ENCODE measurements around the gene SLC35A1.
"Not testable (repeated sequence)": the region's sequence is repeated elsewhere in the genome, so short reads cannot be mapped to it uniquely, and the experiment has no call there.

The SLC35A1 gene, protein sequence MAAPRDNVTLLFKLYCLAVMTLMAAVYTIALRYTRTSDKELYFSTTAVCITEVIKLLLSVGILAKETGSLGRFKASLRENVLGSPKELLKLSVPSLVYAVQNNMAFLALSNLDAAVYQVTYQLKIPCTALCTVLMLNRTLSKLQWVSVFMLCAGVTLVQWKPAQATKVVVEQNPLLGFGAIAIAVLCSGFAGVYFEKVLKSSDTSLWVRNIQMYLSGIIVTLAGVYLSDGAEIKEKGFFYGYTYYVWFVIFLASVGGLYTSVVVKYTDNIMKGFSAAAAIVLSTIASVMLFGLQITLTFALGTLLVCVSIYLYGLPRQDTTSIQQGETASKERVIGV

DNA sequence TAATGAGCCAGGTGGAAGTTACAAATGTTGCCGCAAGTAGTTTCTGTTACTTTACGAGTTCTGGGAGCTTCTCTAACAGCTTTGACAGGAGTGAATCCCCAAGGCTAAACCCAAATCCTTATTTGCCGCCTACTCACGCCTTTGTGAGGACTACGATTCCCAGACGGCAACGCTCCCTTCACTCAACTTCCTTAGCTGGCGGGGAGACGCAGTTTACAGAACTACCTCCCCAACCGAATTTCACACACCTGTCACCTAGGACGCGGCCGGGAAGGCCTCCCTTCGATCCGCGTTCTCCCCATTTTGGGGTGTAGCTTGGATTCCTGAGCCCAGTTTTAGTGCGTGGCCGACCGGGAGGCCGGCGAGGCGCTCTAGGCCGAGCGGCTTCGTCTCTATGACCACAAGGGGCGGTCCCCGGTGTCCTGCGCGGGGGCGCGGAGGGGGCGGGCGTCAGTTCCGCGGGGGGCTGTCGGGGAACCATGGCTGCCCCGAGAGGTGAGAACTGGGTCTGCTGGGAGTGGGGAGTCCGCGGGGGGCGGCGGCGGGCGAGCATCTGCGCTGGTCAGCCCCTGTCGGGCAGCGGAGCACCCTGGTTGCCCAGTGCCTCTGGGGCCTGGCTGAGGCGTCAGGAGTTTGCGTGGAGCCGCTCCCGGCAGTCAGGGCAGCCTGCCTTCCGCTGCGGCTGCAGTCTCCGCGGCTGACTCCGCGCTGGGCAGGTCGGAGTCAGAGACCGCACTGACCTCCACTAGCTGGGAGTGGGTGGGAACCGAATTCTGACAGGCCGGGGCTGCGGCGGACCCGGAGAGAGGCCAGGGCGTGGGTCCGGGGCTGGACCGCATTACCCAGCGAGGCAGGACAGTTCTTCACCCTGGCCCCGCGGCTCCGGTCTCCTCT, at the start of gene SLC35A1:
TSS of gene SLC35A1 (plus strand) at position 450 of the 894 bp plus-strand sequence. CDS start at position 480, 30 bp downstream.
- peak; percentile 53 for DNase-seq

DNA sequence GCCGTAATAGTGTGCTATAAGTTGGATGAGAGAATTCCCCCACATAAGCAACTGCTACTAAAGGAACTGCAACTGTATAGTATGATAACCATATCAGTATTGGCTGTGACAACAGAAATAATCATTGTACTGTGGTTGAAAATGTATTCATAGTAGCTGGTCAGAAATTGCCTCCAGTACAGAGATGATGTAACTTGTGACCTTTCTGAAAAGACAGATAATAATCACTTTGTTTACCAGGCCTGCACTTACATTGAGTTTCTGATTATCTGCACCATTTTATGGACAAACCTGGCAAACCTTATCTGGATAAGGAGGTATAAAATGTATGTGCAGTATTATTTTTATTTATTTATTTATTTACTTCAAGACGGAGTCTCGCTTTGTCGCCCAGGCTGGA, 46.0 kb upstream of the SLC35A1 start:
- DNase-seq: no peak

DNA sequence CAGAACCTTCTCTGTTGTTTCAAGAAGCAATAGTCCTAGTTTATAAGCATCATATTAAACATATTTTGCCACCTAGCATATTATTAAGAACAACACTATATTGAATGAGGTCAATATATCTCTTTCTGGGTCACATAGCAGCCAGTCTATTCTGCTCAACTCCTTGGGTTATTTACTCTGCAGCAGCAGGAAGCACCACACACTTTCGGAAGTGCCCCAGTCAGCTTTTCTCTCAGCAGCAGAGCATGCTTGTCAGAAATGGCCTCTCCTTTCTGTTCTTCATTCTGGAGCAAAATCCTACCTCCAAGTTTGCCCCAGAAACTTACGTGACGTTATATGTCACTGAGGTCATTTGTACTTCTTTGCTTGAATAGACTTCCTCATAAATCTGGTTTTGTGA, 42.3 kb upstream of the SLC35A1 start:
- no peak for DNase-seq

DNA sequence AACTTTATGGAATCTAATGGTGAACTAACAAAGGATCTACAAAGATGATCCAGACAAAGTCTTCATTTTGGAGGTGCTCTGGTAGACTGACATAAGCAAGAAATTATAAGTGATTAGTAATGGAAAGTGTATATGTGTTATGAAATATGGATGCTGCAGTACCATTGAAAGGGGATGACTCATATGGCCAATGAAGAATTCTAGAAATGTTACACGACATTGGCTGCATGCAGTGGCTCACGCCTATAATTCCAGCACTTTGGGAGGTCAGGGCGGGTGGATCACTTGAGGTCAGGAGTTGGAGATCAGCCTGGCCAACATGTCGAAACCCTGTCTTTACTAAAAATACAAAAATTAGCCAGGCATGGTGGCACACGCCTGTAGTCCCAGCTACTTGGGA, 41.5 kb upstream of the SLC35A1 start:
- DNase-seq: no peak

DNA sequence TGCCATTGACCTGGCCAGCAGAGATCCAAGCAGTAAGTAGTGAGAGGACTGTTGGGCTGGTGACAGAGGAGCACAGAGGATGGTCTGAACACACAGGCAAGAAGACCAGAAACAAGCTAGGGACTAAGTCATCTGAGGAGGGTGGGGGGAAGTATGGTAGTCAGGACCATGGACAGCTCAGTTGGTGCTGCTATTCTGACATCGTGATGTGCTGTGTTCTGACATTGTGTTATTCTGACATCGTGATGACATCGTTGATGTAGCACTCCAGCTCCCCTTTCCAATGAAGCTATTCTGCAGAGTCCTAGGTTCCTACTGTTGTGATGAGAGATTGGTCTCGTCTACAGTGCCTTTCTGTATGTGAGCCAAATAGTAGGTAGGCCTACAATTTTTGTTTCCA, 36.3 kb upstream of the SLC35A1 start:
- no peak for DNase-seq

DNA sequence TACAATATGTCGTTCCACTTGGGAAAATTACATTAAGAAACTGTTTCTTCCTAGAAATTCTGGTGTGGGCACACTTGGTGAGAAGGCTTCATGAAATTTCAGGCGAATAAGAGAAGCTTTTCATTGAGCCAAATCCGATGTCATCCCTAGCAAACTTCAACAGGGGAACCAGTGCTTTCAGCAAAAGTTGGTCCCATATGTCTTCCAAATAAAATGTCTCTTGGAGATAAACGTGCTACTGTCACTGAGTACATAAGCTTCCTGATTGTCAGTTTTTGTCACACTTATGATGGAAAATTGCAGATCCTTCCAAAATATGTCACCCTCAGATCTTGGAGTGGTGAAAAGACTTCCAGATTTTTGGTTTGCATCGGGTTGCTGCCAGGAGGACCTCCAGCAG, 31.1 kb upstream of the SLC35A1 start:
- DNase-seq: no peak

DNA sequence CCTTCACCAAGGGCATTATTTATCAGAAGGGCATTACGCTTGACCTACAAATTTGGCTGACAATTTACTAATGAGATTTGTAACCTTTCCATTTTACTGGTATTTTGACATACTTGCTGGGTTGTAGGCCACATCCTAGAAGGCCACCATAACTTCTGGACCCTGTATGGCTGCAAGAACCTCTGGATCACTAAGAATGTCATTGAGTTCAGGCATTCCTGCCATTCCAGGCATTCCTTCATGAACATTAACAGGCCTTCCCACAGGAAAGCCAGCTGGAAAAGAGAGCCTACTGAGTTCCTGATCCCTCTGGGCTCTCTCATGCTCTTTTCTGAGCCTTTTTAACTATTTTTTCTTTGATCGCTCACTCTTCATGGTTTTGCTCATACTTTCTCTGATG, 28.4 kb upstream of the SLC35A1 start:
- DNase-seq: no peak

DNA sequence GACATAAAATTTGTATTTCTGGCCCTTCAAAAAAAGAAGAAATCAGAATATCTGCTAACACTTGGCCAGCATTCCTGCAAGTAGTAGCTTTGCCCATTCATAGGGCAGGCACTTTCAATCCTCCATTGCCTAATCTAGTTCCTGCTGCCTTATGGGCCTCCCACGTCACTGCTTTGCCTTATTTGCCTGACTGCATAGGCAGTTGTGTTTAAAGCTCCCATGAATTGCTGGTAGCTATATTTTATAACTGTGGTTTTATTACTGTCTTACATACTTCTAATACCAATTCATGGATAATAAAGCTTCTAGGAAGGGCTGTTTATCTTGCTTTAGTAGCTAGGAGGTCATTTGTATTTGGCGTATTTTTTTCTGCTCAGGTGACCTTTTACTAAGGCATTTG, 7.7 kb upstream of the SLC35A1 start:
- no peak for DNase-seq

DNA sequence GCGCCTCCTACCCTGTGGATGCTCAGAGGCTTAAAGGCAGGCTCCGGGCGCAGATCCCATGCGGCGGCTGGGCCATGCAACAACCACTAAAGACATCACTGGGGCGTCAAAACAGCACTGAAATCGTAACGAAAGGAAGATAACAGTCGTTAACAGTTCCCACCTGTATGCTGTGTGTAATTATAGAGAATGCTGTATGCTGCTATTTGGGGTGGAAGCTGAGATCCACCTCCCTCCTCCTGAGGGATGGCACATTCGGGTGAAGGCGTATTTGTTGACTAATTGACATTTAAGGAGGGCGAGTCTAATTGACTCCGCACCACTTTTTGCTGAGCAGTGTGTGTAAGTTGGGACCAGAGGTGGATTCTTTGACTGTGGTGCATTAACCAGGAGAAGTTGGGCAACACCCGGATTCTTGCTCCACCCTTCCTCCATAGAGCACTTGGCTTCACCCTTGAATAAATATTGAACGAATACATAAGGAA, 687 bp downstream of the SLC35A1 start:
- DNase-seq: no peak

DNA sequence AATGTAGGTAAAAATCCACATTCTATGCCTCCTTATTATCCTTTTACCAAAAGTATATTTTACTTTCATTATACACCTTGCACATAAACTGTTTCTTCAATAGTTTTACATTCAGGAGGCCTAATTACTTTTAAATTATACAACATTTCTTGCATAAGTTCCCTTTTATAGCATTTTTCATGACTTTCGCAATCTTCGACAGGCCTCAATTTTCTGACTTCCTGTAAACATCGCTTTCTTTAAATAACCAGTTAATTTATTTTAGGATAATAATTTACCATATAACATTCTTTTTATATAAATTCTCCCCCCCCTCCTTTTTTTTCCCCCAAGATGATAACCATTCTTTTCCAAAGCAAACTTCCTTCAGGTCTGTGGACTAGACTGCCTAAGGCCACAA, 9.2 kb downstream of the SLC35A1 start:
- DNase-seq: no peak

DNA sequence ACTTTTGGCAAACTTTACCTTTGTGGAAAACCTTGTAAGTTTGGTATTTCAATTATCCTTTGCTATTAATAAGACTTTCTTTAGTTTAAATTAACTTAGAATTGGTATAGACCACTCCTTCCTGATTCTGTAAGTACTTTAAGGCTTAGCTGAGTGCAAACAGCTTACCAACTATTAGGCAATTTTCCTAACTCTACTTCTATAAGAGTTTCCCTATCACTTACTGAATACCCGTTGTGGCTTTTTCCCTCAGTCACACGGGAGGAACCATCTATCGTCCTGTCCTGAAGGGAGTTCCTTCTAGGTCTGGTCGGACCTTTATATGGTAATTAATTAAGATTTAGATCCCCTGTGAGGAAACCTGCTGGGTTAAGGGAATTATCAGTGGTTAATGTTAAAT, 9.6 kb downstream of the SLC35A1 start:
- no peak for DNase-seq

DNA sequence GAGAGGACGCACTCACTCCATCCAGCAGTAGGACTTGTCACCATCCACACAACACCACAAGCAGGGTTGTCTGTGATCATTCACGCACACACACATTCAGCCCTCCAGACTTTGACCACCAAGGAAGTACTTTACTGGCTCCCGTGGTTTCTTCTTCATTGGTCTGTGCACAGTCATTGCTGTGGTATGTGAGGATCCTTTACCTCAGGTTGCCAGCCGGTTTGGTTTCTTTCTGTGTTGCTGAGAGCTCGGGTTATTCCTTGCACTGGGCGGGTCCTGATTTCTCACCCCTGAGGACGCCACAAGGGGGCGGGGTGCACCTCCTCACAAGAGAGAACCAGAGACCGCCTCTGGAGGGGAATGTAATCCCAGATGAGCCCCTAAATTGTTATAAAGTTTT, 11.2 kb downstream of the SLC35A1 start:
- no peak for DNase-seq

DNA sequence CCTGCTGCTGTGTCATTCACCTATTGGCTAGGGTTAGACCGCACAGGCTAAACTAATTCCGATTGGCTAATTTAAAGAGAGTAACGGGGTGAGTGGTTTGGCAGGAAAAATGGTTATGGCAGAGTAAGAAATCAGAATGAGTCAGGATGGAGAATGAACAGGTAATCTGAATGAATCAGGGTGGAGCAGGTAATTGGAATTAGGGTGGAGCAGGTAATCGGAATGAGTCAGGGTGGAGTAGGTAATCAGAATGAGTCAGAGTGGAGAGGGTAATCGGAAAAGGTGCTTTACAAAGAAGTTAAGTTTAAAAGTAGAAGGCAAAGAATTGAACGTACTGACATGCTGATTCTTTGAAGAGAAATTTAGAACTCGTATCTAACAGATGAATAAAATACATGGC, 11.7 kb downstream of the SLC35A1 start:
- DNase-seq: no peak

DNA sequence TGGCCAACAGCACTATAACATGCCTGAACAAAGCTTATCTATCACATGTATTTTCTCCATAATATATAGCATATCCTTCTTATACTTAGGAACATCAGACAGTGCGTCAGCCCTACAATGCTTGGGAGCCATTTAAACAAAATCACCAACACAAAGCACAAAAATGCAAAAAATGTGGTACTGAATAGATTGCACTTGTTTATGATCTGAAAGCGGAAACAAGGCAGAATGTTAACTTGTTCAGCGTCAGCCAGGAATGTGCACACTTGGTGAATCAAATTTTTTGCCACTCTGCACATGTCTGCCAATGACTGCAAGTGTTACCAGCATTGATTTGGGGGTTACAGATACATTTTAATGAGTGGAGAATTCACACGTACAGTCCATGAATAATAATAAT, 14.8 kb downstream of the SLC35A1 start:
- DNase-seq: no peak

DNA sequence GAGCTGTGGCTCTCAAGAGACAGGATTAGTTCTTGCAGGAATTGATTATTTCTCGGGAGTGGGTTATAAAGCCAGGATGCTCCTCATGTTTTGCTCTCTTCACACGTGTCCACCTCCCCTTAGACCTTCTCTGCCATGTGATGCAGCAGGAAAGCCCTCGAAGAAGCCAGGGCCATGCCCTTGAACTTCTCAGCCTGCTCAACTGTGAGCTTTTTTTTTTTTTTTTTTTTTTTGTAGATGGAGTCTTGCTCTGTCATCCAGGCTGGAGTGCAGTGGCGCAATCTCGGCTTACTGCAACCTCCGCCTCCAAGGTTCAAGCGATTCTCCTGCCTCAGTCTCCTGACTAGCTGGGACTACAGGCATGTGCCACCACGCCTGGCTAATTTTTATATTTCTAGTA, 16.6 kb downstream of the SLC35A1 start:
- DNase-seq: not testable (repeated sequence)

DNA sequence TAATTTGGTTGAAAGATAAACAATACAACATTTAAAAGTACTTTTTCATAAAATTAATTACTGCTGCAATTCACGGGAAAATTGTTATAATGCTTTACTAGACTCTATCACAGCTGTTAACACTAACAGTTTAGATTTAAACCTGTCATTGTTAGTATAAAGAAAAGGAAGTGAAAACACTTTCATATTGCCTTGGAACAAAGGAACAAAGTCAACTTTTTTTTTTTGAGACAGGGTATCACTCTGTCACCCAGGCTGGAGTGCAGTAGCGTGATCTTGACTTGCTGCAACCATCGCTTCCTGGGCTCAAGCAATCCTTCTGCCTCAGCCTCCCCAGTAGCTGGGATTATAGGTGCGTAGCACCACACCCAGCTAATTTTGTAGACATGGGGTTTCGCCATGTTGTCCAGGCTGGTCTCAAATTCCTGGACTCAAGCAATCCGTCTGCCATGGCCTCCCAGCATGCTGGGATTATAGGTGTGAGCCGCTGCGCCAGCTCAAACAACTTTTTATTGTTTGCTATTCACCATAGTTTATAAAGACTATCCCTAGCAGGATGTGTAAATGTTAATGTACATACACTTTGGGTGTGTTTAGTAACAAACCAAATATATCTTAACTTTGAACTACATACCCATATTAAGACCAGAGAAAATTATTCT, 22.1 kb downstream of the SLC35A1 start:
- DNase-seq: no peak

DNA sequence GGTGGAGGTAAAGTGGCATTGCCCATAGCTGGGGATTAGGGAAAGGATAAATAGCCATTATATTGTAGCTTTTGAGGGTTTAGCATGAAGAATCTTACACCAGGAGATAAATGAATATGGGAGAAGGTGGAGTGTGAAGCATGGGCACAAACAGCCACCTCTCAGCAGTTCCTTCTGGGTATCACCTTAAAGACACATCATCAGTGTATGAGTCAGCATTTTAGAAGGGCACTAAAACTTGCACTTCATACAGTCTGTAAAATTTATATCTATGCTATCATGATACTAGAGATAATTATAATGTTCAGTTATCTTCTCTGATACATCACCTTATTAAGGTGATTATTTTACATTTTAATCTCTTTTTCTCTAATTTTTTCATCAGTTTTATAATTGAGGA, 25.3 kb downstream of the SLC35A1 start:
- no peak for DNase-seq

DNA sequence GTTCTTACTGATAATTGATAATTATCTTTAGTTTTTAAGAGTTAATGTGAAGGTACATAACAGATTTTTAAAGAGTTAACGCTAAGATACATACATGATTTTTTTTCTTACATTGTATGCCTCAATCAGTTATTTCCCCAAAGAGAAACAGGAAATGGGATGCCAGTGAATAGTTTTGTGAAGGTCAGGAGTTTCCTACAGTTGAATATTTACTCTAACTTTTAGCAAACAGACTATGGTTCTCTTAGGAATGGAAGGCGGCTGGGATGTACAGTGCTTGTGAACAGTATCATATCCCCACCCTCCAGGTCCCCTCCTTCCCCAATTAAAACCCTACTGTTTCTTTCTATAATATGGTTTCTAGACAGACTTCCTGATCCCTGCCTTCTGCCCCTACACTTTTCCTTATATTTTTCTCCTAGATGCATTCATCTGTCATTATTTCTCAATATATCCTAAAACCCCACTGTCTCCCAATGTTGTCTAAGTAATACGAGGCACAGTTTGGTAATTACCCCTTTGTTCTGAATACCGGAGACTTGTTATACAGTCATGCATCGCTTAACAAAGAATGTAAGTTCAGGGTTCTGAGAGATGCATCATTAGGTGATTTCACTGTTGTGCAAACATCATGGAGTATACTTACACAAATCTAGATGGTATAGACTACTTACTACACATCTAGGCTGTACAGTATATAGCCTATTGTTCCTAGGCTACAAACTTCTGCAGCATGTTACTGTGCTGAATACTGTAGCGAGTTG, 29.2 kb downstream of the SLC35A1 start:
- DNase-seq: no peak

DNA sequence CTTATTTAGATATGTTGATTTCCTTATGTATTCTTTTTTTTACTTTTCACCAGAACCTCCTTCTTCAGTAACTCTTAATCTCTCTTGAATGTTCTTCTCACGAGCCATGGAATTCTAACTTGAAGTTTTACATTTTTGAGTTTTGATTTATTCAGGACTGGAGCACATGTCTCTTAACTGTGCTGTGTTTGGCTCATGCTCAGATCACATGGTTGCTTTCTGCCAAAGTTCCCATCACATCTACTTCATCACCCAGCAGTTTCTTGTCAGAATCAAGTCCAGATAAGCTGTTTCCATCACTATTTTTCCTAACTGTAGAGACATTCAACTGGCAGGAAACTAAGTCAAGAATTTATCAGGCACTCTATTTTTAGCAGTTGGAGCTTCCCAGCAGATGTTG, 31.7 kb downstream of the SLC35A1 start:
- no peak for DNase-seq

DNA sequence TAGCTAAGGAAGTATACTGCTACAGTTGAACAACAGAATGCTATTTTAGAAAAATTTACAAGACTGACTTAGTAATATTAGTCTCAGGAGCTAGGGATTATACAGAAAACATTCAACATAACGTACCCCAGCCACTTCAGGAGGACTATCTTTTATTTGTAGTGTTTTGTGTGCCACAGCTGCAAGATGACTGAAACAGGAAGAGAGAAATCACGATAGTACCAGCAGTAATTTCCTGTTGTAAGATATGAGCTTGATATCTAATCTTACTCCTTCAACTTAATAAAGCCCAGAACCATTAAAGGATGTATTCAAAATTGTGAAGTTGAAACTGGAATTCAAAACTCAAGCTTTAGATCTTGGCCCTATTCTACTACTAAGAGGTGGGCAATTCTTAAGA, 42.1 kb downstream of the SLC35A1 start:
- no peak for DNase-seq

DNA sequence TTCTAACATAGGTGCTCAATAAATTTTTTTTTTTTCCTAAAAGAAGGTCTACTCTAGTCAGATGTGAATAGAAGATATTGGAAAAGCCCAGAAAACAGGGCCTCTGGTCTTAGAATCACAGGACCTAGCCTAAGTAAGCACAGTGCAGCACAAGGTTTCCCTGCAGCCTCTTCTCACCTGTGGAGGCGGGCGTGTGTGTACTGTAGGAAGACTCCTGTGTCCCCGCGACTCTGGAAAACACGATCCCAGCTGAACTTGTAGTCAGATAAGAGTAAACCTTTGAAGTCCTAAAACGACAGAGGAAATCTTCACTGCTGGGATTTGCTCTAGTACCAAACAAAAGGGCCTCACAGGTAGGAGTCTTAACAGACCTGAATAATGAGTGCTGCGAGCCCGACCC, 45.7 kb downstream of the SLC35A1 start:
- DNase-seq: no peak

DNA sequence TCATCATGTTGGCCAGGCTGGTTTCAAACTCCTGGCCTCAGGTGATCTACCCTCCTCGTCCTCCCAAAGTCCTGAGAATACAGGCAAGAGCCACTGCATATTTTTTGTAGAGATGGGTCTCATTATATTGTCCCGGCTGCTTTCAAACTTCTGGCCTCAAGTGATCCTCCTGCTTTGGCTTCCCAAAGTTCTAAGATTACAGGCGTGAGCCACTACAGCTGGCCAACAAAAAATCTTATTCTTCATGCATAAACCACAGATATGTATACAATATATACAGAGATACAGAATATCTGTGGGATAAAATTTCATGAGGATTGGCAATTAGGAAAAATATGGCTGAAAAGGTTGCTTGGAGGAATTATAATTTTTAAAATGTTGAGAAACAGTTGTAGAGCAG, 49.9 kb downstream of the SLC35A1 start:
- no peak for DNase-seq

DNA sequence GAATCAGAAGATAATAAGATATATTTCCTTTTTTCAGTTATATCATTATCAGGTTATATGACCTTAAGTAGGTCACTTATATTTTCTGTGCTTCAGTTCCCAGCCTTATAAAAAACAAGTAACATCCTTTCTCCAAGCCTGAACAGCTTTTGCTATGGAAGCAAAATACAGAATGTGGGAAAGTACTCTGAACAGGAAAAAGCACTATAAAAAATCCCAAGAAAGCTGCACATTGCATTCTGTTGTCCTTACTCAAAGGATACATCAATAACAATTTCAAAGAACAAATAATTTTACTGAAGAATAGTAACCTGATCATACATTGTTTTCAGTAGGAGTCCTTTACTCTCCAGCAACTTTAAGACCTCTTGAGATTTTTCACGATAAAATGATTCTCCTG, 56.4 kb downstream of the SLC35A1 start:
- DNase-seq: no peak

Data from NCI-H1694 (cell line).